Adrenal gland (tissue), 12 donors: Measurements from ENCODE around the gene PCAT6. TPM values are rescaled to one million over a fixed set of nuclear protein-coding genes. Genes with fewer than 3 reads are reported as not detected.
A peak's percentile ranks its signal among the peaks of the same experiment; 100 is the strongest.

Experiments
- DNase-seq, 7 donors: peaks; one replicate each; pipeline ENCODE4 v3.0.0-alpha.2; 2019 to 2020
- H3K27ac ChIP-seq, 5 donors: fragments of 200-600 bp; sonication (generic) in 4 of 5; 1 replicate in 3 of 5; 2 replicates in 2 of 5; pipeline versions ENCODE4 v1.5.1 to v1.8.0; 2016 to 2020; ENCODE audit warnings: mild to moderate bottlenecking in 1 of 5
- H3K27me3 ChIP-seq: fragments of 200-600 bp; 2 replicates; pipeline ENCODE4 v1.8.0; 2021
- H3K36me3 ChIP-seq, 2 donors: fragments of 200-600 bp; replicated peaks in 1 of 2; 1 replicate in 1 of 2; 2 replicates in 1 of 2; pipeline versions ENCODE4 v1.5.1 to v1.8.0; 2018 to 2022
- H3K4me1 ChIP-seq, 2 donors: fragments of 200-600 bp; replicated peaks in 1 of 2; 1 replicate in 1 of 2; 2 replicates in 1 of 2; pipeline versions ENCODE4 v1.5.1 to v1.8.0; 2018 to 2021
- H3K4me3 ChIP-seq, 4 donors: fragments of 200-600 bp; sonication (generic) in 3 of 4; one replicate each; pipeline ENCODE4 v1.5.1; 2016 to 2018
- H3K9me3 ChIP-seq, 3 donors: fragments of 200-600 bp; sonication (generic) in 1 of 3; replicated peaks in 1 of 3; 1 replicate in 2 of 3; 2 replicates in 1 of 3; pipeline versions ENCODE4 v1.5.1 to v1.8.0; 2016 to 2021
- CTCF ChIP-seq, 6 experiments: fragments of 450-650 bp in 4 of 6; fragments of 200-600 bp in 2 of 6; sonication (generic) in 1 of 6; IDR thresholded peaks; 1 replicate in 5 of 6; 2 replicates in 1 of 6; pipeline versions ENCODE4 v1.5.1 to v1.8.0; 2016 to 2021; ENCODE audit warnings: antibody characterized with exemption in 6 of 6, mild to moderate bottlenecking in 2 of 6, moderate library complexity in 1 of 6
- POLR2A ChIP-seq, 2 donors: fragments of 450-650 bp; IDR thresholded peaks; one replicate each; pipeline ENCODE4 v1.6.1; 2017; ENCODE audit warnings: antibody characterized with exemption in 2 of 2, mild to moderate bottlenecking in 2 of 2, moderate library complexity in 1 of 2
- WGBS, 4 donors: extraction: QIAGEN DNeasy Blood & Tissue Kit in 2 of 4; methylation state at CpG; one replicate each; pipeline versions ENCODE4 v1.1.5 to v1.1.7; 2013 to 2017; 5-methylcytosine and 5-hydroxymethylcytosine counted together
- intact Hi-C, 2 donors: fragments of 100-400 bp; cut with DNase I; formaldehyde crosslinking; loops; one replicate each; pipeline versions ENCODE4 v1.14.1 to v1.15.0; 2022 to 2023
- polyA plus RNA-seq, 3 donors: library from polyadenylated mRNA; stranded (reverse); fragments of 200-250 nt in 2 of 3; fragments of 350-450 nt in 1 of 3; fragmentation: Illumina TruSeq in 1 of 3; extraction: RNeasy Lipid Tissue Mini Kit (QIAGEN cat#74804) in 1 of 3; gene quantifications; one replicate each; pipeline ENCODE4 v1.2.3, GENCODE V29; 2013 to 2014
- total RNA-seq, 9 donors: library from RNA; depleted of rRNA in 4 of 9; stranded (reverse); fragments of >200 nt in 4 of 9; fragments of 120-200 nt in 1 of 9; fragmentation: NEBNext Ultra II Directional in 1 of 9; extraction: Animal tissue kit (Norgen Biotek cat#: 25700) in 1 of 9; gene quantifications; one replicate each; pipeline versions ENCODE4 v1.1.0 to v1.2.4, GENCODE V29; 2013 to 2023
- donor health status: healthy with polysubstance abuse.
- donor health status: Bipolar disorder and iron deficiency.
- donor health status: DM: yes; HTN: yes; CAD: no.
- donor health status: DM: no; HTN: no; CAD: no.
- donor health status: DM: no; HTN: no; CAD: no.
- donor health status: DM: yes; HTN: yes; CAD: no.

PCAT6 gene
- total and polyA plus RNA-seq, 12 donors = 0.33 to 8.5 (median 1.5) TPM; not detected in 3

GRCh38 chr1:202850593-202851362, 40.0 kb downstream of the PCAT6 start:
- H3K4me3 ChIP-seq = no peak overlapping the region
- H3K27me3 ChIP-seq = no peaks in the 10 kb centered on the region
- WGBS, 4 donors = 89 to 94% (median 92%) methylated on average over 6 to 7 of the region's 7 CpGs
- H3K27ac ChIP-seq = no peak overlapping the region
- H3K36me3 ChIP-seq = no peaks in the 10 kb centered on the region
- H3K4me1 ChIP-seq = no peaks in the 10 kb centered on the region
- intact Hi-C loops = no loop called here
- H3K9me3 ChIP-seq = no peaks in the 10 kb centered on the region
- TF ChIP-seq CTCF (IDR thresholded peaks at IDR 0.05) (no peak), POLR2A (IDR thresholded peaks at IDR 0.05) (no peak)
- DNase-seq = no peak

- Histone ChIP-seq H3K4me3 (no peak overlapping the region), H3K36me3 (no peaks in the 10 kb centered on the region), H3K9me3 (no peaks in the 10 kb centered on the region), H3K27ac (no peak overlapping the region), H3K4me1 (no peaks in the 10 kb centered on the region), H3K27me3 (no peaks in the 10 kb centered on the region)
- peak in 6 of 7 donors; percentile 37 to 66 (median 52) for DNase-seq
- whole genome bisulfite sequencing, 4 donors = 60 to 71% (median 64%) methylated on average over 14 to 15 of the region's 15 CpGs
- TF ChIP-seq CTCF (IDR thresholded peaks at IDR 0.05) = peak; percentile 13 to 48 (median 46)
- TF ChIP-seq POLR2A (IDR thresholded peaks at IDR 0.05) = no peak
- intact Hi-C loops = no loop called here
Observed at GRCh38 chr1:202852163-202852904, 41.6 kb downstream of the PCAT6 start.

- H3K27ac ChIP-seq = no peak overlapping the region
- no peaks in the 10 kb centered on the region for H3K27me3 ChIP-seq
- H3K4me3 ChIP-seq = no peak overlapping the region
- H3K36me3 ChIP-seq = no peaks in the 10 kb centered on the region
- 89 to 96% (median 92%) methylated on average over 7 to 8 of the region's 8 CpGs for WGBS, 4 donors
- DNase-seq = no peak
- H3K4me1 ChIP-seq = peaks cover 0 to 7% of the 10 kb centered on the region in 2 donors
- intact Hi-C loops = no loop called here
- no peaks in the 10 kb centered on the region for H3K9me3 ChIP-seq
- TF ChIP-seq POLR2A (IDR thresholded peaks at IDR 0.05) (no peak), CTCF (IDR thresholded peaks at IDR 0.05) (no peak)
Observed at GRCh38 chr1:202854787-202855186, 44.0 kb downstream of the PCAT6 start.

- H3K4me1 ChIP-seq = peaks cover 0 to 7% of the 10 kb centered on the region in 2 donors
- H3K36me3 ChIP-seq = no peaks in the 10 kb centered on the region
- no peaks in the 10 kb centered on the region for H3K9me3 ChIP-seq
- no peak overlapping the region for H3K4me3 ChIP-seq
- no peak for DNase-seq
- TF ChIP-seq POLR2A (IDR thresholded peaks at IDR 0.05) = no peak
- TF ChIP-seq CTCF (IDR thresholded peaks at IDR 0.05) = no peak
- intact Hi-C loops = no loop called here
- H3K27me3 ChIP-seq = no peaks in the 10 kb centered on the region
- no peak overlapping the region for H3K27ac ChIP-seq
- 83 to 100% (median 94%) methylated on average over 2 of the region's 2 CpGs for WGBS, 4 donors
Observed at GRCh38 chr1:202856014-202856413, 45.3 kb downstream of the PCAT6 start.
